SK-N-SH treated with all-trans-retinoic acid at 6 μM for 48 hours (cell line): Measurements from ENCODE around the gene TRPV4.
A peak's percentile ranks its signal among the peaks of the same experiment; 100 is the strongest.

Experiments used
- ATAC-seq: fragments of 200-7000 bp; cut with Tn5 transposase; 3 replicates; pipeline ENCODE4 v1.9.1; 2020; ENCODE audit warnings: mild to moderate bottlenecking, moderate library complexity
- ARNTL ChIP-seq: fragments of 450-650 bp; formaldehyde crosslinking; IDR thresholded peaks from 2 replicates; pipeline ENCODE4 v1.5.0; 2020; ENCODE audit warnings: low read depth, mild to moderate bottlenecking, moderate library complexity, borderline replicate concordance
- BACH2 ChIP-seq: fragments of 250-450 bp; sonication (Bioruptor Pico); IDR thresholded peaks from 2 replicates; pipeline ENCODE4 v1.9.0; 2021; ENCODE audit warnings: mild to moderate bottlenecking, borderline replicate concordance
- CSDC2 ChIP-seq: fragments of 250-450 bp; sonication (Bioruptor Pico); IDR thresholded peaks from 2 replicates; pipeline ENCODE4 v1.5.0; 2020; ENCODE audit warnings: mild to moderate bottlenecking, moderate library complexity
- ESRRG ChIP-seq: fragments of 250-450 bp; sonication (Bioruptor Pico); IDR thresholded peaks from 2 replicates; pipeline ENCODE4 v1.6.1; 2021; ENCODE audit warnings: mild to moderate bottlenecking
- GLIS3 ChIP-seq: fragments of 250-450 bp; sonication (Bioruptor Pico); IDR thresholded peaks from 2 replicates; pipeline ENCODE4 v1.5.0; 2020; ENCODE audit warnings: mild to moderate bottlenecking, moderate library complexity
- ISL1 ChIP-seq: fragments of 250-450 bp; sonication (Bioruptor Pico); IDR thresholded peaks from 2 replicates; pipeline ENCODE4 v2.1.2; 2022; ENCODE audit warnings: mild to moderate bottlenecking, moderate library complexity
- OSR1 ChIP-seq: fragments of 250-450 bp; sonication (Bioruptor Pico); IDR thresholded peaks from 2 replicates; pipeline ENCODE4 v1.8.0; 2022; ENCODE audit warnings: moderate library complexity, mild to moderate bottlenecking, inconsistent platforms
- RARB ChIP-seq: fragments of 250-450 bp; sonication (Bioruptor Pico); IDR thresholded peaks from 2 replicates; pipeline ENCODE4 v1.8.0; 2021; ENCODE audit warnings: mild to moderate bottlenecking, moderate library complexity
- SNAI2 ChIP-seq: fragments of 250-450 bp; sonication (Bioruptor Pico); IDR thresholded peaks from 2 replicates; pipeline ENCODE4 v1.5.0; 2020; ENCODE audit warnings: mild to moderate bottlenecking, moderate library complexity
- TCF4 ChIP-seq: fragments of 250-450 bp; sonication (Bioruptor Pico); IDR thresholded peaks from 2 replicates; pipeline ENCODE4 v1.8.0; 2021; ENCODE audit warnings: mild to moderate bottlenecking, moderate library complexity, borderline replicate concordance
- ZC3H10 ChIP-seq: fragments of 250-450 bp; sonication (Bioruptor Pico); IDR thresholded peaks from 2 replicates; pipeline ENCODE4 v1.5.1; 2021; ENCODE audit warnings: mild to moderate bottlenecking, moderate library complexity
- ZFP3 ChIP-seq: fragments of 250-450 bp; sonication (Bioruptor Pico); IDR thresholded peaks from 2 replicates; pipeline ENCODE4 v1.5.0; 2020; ENCODE audit warnings: mild to moderate bottlenecking, moderate library complexity
- ZFP30 ChIP-seq: fragments of 450-650 bp; formaldehyde crosslinking; IDR thresholded peaks from 2 replicates; pipeline ENCODE4 v1.5.0; 2022; ENCODE audit warnings: mild to moderate bottlenecking, moderate library complexity
- ZNF565 ChIP-seq: fragments of 450-650 bp; formaldehyde crosslinking; conservative IDR thresholded peaks from 2 replicates; pipeline ENCODE4 v1.5.0; 2020; ENCODE audit warnings: low read depth, mild to moderate bottlenecking, moderate library complexity
- ZNF70 ChIP-seq: fragments of 450-650 bp; formaldehyde crosslinking; IDR thresholded peaks from 2 replicates; pipeline ENCODE4 v1.5.0; 2020; ENCODE audit warnings: mild to moderate bottlenecking, moderate library complexity
- ZNF8 ChIP-seq: fragments of 450-650 bp; formaldehyde crosslinking; IDR thresholded peaks from 2 replicates; pipeline ENCODE4 v1.5.0; 2020; ENCODE audit warnings: mild to moderate bottlenecking, moderate library complexity
- TF ChIP-seq, protein P1 (sequence below): fragments of 250-450 bp; sonication (Bioruptor Pico); IDR thresholded peaks from 2 replicates; pipeline ENCODE4 v1.5.0; 2020; ENCODE audit warnings: mild to moderate bottlenecking, moderate library complexity
- TF ChIP-seq, protein P2 (sequence below): fragments of 250-450 bp; sonication (Bioruptor Pico); IDR thresholded peaks from 2 replicates; pipeline ENCODE4 v1.5.1; 2020; ENCODE audit warnings: low read depth, mild to moderate bottlenecking, moderate library complexity
- TF ChIP-seq, protein P3 (sequence below): fragments of 250-450 bp; sonication (Bioruptor Pico); IDR thresholded peaks from 2 replicates; pipeline ENCODE4 v1.5.1; 2021; ENCODE audit warnings: mild to moderate bottlenecking, moderate library complexity
- TF ChIP-seq, protein P4 (sequence below): fragments of 250-450 bp; sonication (Bioruptor Pico); IDR thresholded peaks from 2 replicates; pipeline ENCODE4 v1.8.0; 2020; ENCODE audit warnings: mild to moderate bottlenecking, moderate library complexity, borderline replicate concordance

Gene TRPV4

DNA sequence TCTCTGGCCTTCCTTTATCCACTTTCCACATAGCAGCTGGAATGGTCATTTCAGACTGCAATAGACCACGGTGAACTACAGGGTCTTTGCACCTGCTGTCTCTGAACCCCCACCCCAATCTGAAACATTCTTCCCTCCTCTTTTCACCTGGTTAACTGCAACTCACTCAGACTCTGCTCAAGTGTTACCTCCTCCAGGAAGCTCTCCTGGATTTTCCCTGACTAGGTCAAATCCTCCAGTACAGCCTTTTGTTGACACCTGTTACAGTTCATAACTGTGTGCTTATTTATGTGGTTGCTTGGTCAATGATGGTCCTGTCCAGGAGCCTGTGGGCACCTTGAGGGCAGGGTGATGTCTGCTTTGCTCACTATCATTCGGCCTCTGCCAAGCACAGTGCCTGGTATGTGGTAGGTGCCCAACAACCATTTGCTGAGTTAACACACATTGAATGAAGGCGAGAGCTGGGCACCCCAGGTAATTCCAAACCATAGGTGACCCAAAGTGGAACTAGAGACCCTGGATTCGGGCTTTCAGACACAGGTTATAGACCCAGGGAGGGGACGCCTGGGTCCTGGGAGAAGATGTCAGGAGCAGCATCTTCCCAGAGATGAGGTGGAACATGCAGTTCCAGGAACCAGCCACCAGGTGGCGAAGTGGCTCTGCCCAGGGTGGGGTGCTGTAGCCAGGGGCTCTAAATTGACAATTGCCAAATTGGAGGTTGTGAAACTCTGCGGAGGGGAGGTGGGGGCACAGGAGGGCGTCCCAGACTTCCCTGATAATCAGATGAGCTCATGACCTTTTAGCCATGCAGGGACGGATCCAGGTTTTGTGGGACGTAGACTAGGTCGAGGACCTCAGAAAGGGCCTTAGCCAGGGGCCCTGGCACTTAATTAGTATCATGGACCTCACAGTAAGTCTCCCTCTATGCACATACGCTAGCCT lies 28.1 kb downstream of the TRPV4 start:
- TF ChIP-seq ZFP30 (CRISPR knock-in tag) (no peak), ISL1 (no peak), BACH2 (CRISPR knock-in tag) (no peak), RARB (CRISPR knock-in tag) (no peak), ZFP3 (CRISPR knock-in tag) (no peak), SNAI2 (CRISPR knock-in tag) (no peak), TCF4 (CRISPR knock-in tag) (no peak), CSDC2 (CRISPR knock-in tag) (no peak), GLIS3 (CRISPR knock-in tag) (no peak), ARNTL (CRISPR knock-in tag) (no peak), ZNF8 (CRISPR knock-in tag) (no peak), ZNF70 (no peak), ZNF565 (CRISPR knock-in tag) (no peak), ZC3H10 (CRISPR knock-in tag) (no peak), OSR1 (CRISPR knock-in tag) (no peak), ESRRG (CRISPR knock-in tag) (no peak)
- TF ChIP-seq, protein P1, sequence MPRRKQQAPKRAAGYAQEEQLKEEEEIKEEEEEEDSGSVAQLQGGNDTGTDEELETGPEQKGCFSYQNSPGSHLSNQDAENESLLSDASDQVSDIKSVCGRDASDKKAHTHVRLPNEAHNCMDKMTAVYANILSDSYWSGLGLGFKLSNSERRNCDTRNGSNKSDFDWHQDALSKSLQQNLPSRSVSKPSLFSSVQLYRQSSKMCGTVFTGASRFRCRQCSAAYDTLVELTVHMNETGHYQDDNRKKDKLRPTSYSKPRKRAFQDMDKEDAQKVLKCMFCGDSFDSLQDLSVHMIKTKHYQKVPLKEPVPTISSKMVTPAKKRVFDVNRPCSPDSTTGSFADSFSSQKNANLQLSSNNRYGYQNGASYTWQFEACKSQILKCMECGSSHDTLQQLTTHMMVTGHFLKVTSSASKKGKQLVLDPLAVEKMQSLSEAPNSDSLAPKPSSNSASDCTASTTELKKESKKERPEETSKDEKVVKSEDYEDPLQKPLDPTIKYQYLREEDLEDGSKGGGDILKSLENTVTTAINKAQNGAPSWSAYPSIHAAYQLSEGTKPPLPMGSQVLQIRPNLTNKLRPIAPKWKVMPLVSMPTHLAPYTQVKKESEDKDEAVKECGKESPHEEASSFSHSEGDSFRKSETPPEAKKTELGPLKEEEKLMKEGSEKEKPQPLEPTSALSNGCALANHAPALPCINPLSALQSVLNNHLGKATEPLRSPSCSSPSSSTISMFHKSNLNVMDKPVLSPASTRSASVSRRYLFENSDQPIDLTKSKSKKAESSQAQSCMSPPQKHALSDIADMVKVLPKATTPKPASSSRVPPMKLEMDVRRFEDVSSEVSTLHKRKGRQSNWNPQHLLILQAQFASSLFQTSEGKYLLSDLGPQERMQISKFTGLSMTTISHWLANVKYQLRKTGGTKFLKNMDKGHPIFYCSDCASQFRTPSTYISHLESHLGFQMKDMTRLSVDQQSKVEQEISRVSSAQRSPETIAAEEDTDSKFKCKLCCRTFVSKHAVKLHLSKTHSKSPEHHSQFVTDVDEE = no peak
- TF ChIP-seq, protein P2, sequence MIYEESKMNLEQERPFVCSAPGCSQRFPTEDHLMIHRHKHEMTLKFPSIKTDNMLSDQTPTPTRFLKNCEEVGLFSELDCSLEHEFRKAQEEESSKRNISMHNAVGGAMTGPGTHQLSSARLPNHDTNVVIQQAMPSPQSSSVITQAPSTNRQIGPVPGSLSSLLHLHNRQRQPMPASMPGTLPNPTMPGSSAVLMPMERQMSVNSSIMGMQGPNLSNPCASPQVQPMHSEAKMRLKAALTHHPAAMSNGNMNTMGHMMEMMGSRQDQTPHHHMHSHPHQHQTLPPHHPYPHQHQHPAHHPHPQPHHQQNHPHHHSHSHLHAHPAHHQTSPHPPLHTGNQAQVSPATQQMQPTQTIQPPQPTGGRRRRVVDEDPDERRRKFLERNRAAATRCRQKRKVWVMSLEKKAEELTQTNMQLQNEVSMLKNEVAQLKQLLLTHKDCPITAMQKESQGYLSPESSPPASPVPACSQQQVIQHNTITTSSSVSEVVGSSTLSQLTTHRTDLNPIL (CRISPR knock-in tag) = no peak
- TF ChIP-seq, protein P3, sequence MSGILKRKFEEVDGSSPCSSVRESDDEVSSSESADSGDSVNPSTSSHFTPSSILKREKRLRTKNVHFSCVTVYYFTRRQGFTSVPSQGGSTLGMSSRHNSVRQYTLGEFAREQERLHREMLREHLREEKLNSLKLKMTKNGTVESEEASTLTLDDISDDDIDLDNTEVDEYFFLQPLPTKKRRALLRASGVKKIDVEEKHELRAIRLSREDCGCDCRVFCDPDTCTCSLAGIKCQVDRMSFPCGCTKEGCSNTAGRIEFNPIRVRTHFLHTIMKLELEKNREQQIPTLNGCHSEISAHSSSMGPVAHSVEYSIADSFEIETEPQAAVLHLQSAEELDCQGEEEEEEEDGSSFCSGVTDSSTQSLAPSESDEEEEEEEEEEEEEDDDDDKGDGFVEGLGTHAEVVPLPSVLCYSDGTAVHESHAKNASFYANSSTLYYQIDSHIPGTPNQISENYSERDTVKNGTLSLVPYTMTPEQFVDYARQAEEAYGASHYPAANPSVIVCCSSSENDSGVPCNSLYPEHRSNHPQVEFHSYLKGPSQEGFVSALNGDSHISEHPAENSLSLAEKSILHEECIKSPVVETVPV = no peak
- TF ChIP-seq, protein P4, sequence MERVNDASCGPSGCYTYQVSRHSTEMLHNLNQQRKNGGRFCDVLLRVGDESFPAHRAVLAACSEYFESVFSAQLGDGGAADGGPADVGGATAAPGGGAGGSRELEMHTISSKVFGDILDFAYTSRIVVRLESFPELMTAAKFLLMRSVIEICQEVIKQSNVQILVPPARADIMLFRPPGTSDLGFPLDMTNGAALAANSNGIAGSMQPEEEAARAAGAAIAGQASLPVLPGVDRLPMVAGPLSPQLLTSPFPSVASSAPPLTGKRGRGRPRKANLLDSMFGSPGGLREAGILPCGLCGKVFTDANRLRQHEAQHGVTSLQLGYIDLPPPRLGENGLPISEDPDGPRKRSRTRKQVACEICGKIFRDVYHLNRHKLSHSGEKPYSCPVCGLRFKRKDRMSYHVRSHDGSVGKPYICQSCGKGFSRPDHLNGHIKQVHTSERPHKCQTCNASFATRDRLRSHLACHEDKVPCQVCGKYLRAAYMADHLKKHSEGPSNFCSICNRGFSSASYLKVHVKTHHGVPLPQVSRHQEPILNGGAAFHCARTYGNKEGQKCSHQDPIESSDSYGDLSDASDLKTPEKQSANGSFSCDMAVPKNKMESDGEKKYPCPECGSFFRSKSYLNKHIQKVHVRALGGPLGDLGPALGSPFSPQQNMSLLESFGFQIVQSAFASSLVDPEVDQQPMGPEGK (CRISPR knock-in tag) = no peak
- ATAC-seq = peak; percentile 93

DNA sequence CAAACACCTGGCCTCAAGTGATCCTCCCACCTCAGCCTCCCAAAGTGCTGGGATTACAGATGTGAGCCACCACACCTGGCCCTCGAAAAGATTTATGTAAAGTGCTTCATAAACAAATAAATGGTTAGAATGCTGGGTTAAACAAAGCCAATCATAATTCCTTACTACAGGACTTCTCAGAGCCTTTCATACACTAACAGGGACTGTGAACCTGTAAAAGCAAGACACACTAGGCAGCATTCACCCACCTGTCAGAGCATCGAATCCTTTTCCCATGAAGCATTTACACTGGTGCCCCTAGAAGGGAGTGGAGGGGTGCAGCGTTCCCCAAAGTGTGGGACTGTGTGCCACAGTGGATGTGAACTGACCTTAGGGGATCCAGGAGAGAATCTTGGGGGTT lies 29.5 kb downstream of the TRPV4 start:
- no peak for TF ChIP-seq RARB (CRISPR knock-in tag)
- no peak for TF ChIP-seq ZFP30 (CRISPR knock-in tag)
- no peak for TF ChIP-seq ZC3H10 (CRISPR knock-in tag)
- TF ChIP-seq, protein P1 = no peak
- TF ChIP-seq ZNF565 (CRISPR knock-in tag) = no peak
- no peak for ATAC-seq
